ENCODE measurements around the gene MYLK2. TPM values are rescaled to one million over a fixed set of nuclear protein-coding genes. Genes with fewer than 3 reads are reported as not detected.
A peak's percentile ranks its signal among the peaks of the same experiment; 100 is the strongest.

The MYLK2 gene
- total RNA-seq, 1 donor from 2014 or later, result 2.9 TPM

DNA sequence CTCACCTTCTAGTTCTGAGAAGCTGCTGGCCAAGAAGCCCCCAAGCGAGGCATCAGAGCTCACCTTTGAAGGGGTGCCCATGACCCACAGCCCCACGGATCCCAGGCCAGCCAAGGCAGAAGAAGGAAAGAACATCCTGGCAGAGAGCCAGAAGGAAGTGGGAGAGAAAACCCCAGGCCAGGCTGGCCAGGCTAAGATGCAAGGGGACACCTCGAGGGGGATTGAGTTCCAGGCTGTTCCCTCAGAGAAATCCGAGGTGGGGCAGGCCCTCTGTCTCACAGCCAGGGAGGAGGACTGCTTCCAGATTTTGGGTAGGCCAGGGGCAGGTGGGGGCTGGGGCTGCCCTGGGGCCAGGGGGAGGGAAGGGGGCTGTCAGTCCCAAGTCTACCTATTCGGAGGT, 2.3 kb downstream of the MYLK2 start:
- Mint-ChIP-seq H3K27ac (ENCODE audit: unreplicated experiment) (peak overlapping the region; percentile 65), H3K9me3 (ENCODE audit: low read depth) (no peaks in the 10 kb centered on the region), H3K4me1 (ENCODE audit: low read depth) (peaks cover 9% of the 10 kb centered on the region), H3K4me3 (ENCODE audit: unreplicated experiment) (no peak overlapping the region), H3K36me3 (ENCODE audit: low read depth) (no peaks in the 10 kb centered on the region), H3K27me3 (ENCODE audit: low read depth) (no peaks in the 10 kb centered on the region)
- TF ChIP-seq, protein P1, sequence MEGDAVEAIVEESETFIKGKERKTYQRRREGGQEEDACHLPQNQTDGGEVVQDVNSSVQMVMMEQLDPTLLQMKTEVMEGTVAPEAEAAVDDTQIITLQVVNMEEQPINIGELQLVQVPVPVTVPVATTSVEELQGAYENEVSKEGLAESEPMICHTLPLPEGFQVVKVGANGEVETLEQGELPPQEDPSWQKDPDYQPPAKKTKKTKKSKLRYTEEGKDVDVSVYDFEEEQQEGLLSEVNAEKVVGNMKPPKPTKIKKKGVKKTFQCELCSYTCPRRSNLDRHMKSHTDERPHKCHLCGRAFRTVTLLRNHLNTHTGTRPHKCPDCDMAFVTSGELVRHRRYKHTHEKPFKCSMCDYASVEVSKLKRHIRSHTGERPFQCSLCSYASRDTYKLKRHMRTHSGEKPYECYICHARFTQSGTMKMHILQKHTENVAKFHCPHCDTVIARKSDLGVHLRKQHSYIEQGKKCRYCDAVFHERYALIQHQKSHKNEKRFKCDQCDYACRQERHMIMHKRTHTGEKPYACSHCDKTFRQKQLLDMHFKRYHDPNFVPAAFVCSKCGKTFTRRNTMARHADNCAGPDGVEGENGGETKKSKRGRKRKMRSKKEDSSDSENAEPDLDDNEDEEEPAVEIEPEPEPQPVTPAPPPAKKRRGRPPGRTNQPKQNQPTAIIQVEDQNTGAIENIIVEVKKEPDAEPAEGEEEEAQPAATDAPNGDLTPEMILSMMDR (IDR thresholded peaks at IDR 0.05), result no peak
- peak; percentile 70 for DNase-seq (ENCODE audit: low spot score)

DNA sequence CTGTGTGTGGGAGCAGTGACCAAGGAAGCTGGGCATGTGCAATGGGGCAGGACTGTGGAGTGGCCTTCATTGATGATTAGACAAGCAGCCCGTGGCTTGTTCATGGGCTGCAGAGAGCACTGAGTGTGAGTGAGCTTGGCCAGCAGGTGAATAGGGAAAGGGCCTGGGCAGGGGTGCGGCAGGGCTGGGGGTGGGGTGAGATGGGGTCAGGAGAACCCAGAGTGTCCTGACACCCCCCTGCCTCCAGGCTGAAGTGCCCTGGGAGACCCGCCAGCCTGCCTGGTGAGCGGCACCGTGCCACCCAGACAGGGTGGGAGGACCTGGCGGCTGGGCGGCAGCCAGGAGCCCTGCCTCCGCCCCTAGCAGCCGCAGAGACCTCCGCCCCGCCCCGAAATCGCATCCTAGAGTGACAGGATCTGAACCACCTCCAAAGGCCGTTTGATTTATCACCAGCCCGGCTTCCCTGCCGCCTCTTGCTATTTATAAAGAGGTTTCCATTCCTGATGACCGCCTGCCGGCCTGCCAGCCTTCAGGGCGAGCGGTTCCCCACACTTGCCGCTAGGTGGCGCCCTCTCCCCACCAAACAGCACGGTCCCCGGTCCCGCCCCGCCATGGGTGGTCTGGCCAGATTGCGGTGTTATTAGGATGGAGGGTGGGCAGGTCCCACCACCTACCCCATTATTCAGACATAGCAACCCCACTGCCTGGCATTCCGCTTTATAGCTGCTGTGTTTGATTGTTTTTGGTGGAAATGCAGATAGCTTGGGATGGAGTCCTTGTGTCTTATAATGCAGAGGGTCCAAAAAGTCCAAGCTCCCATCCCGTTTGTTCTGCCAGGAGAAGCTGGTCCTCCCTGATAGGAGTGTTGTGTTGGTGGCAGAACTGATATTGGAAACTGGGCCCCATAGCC, 3.5 kb downstream of the MYLK2 start:
- Mint-ChIP-seq H3K9me3 (ENCODE audit: low read depth) (no peaks in the 10 kb centered on the region), H3K4me1 (ENCODE audit: low read depth) (peaks cover 9% of the 10 kb centered on the region), H3K27ac (ENCODE audit: unreplicated experiment) (no peak overlapping the region), H3K4me3 (ENCODE audit: unreplicated experiment) (peak overlapping the region; percentile 46), H3K27me3 (ENCODE audit: low read depth) (no peaks in the 10 kb centered on the region), H3K36me3 (ENCODE audit: low read depth) (no peaks in the 10 kb centered on the region)
- TF ChIP-seq, protein P1 (IDR thresholded peaks at IDR 0.05), result peak; percentile 100
- peak; percentile 91 for DNase-seq (ENCODE audit: low spot score)

DNA sequence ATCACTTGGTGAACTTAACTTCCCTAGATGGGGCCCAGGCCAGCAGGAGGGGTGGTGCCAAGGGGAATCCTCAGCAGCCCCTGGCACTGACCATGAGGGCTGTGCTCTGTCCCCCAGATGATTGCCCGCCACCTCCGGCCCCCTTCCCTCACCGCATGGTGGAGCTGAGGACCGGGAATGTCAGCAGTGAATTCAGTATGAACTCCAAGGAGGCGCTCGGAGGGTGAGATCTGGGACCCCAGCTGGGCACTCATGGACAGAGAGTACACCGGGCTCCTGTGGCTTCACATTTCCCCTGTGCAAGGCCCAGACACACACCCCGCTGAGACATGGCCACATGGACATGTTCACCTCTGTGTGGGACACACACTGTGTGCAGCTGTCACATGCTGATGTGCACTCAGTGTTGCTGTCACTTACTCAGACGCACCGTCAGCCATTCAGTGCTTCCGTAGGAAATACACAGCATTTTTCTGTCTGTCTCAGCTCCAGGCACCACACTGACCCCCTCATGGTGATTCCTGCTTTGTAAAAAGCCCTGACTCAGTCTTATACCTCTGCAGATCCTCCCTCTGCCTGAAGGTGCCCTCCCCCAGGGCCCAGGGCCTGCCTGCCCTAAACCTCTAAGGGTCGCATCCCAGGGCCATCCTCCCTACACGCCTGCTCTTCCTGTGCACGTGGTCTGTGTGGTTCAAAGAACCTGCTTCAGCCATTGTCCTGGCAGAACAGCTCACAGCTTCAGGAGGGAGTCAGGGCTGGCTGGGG, 4.4 kb downstream of the MYLK2 start:
- peak; percentile 71 for DNase-seq (ENCODE audit: low spot score)
- TF ChIP-seq, protein P1 (IDR thresholded peaks at IDR 0.05), result no peak
- Mint-ChIP-seq H3K9me3 (ENCODE audit: low read depth) (no peaks in the 10 kb centered on the region), H3K4me1 (ENCODE audit: low read depth) (peaks cover 11% of the 10 kb centered on the region), H3K27ac (ENCODE audit: unreplicated experiment) (no peak overlapping the region), H3K4me3 (ENCODE audit: unreplicated experiment) (peak overlapping the region; percentile 6), H3K36me3 (ENCODE audit: low read depth) (no peaks in the 10 kb centered on the region), H3K27me3 (ENCODE audit: low read depth) (peaks cover 2% of the 10 kb centered on the region)

DNA sequence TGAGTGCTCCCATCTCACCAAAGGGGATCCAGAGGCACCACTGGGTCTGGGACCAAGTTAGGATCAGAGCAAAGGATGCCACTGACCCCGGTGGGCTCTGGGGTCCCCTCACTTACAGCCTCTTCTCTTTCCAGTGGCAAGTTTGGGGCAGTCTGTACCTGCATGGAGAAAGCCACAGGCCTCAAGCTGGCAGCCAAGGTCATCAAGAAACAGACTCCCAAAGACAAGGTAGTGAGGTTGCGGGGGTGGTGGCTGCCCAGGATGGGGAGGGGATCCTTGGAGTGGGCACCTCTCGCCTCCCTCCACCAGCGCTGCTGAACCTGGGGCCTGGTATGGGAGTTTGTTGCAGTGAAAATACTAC, 4.9 kb downstream of the MYLK2 start:
- H3K27ac Mint-ChIP-seq (ENCODE audit: unreplicated experiment), result no peak overlapping the region
- peak; percentile 54 for DNase-seq (ENCODE audit: low spot score)
- TF ChIP-seq, protein P1 (IDR thresholded peaks at IDR 0.05), result no peak
- peaks cover 12% of the 10 kb centered on the region for H3K4me1 Mint-ChIP-seq (ENCODE audit: low read depth)
- no peak overlapping the region for H3K4me3 Mint-ChIP-seq (ENCODE audit: unreplicated experiment)
- no peaks in the 10 kb centered on the region for H3K36me3 Mint-ChIP-seq (ENCODE audit: low read depth)
- peaks cover 2% of the 10 kb centered on the region for H3K27me3 Mint-ChIP-seq (ENCODE audit: low read depth)
- H3K9me3 Mint-ChIP-seq (ENCODE audit: low read depth), result no peaks in the 10 kb centered on the region

DNA sequence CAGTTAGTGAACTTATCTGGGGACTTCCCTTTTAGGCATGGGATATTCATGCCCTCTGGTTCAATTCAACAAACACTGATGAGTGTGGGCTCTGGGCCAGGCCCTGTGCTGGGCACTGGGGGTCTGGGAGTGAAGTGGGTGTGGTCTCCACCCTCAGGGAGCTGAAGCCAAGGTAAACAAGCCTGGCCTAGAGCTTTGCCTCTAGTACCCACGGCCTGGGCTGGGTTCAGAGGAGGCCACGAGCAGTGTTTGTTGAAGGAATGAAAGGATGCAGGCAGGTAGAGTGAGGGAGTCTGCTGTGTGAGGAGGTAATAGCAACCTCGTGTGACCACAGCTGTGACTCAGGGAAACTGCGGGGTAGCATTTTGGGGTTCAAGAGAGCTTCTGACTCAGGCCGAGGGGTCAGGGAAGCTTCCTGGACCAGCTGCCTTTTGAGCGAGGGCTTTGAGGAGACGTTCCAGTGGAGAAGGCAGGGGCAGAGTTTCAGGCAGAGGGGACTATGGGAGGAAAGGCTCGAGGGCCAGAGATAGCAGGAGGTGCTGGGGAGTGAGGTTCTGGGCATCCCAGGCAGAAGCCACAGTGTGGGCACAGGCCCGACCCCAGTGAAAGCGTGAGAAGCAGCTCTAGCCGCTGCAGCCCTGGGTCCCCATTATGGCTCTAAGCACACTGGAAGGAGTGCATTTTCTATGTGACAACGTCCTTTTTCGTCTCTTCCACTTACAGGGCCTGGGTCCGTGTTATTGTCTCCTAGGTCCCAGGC, 5.6 kb downstream of the MYLK2 start:
- Mint-ChIP-seq H3K4me3 (ENCODE audit: unreplicated experiment) (no peak overlapping the region), H3K9me3 (ENCODE audit: low read depth) (no peaks in the 10 kb centered on the region), H3K4me1 (ENCODE audit: low read depth) (peaks cover 12% of the 10 kb centered on the region), H3K27me3 (ENCODE audit: low read depth) (peaks cover 2% of the 10 kb centered on the region), H3K36me3 (ENCODE audit: low read depth) (no peaks in the 10 kb centered on the region), H3K27ac (ENCODE audit: unreplicated experiment) (no peak overlapping the region)
- DNase-seq (ENCODE audit: low spot score), result peak; percentile 76
- TF ChIP-seq, protein P1 (IDR thresholded peaks at IDR 0.05), result no peak

Measured in chondrocyte (in vitro differentiated cells).